ENCODE results near the gene RTN3.

DNA sequence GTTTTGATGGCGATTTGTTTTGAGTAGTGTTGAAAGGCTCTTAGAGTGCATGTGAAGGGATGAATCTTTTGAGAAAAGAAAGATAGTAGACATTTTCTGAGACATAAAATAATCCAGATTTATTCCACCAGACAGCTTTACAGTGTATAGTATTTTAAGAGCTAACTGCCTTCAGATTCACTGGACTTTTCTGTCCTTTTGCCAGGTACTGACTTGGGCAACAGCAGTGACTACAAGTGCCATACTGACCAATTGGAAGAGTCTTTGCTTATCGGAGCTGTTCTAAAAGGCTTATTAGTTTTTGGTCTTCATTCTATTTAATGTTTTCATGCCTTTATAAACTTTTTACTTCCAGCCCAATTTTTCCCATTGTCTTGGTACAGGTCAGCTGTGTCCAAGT is 32.5 kb downstream of the RTN3 start:
- TF ChIP-seq, protein P1, sequence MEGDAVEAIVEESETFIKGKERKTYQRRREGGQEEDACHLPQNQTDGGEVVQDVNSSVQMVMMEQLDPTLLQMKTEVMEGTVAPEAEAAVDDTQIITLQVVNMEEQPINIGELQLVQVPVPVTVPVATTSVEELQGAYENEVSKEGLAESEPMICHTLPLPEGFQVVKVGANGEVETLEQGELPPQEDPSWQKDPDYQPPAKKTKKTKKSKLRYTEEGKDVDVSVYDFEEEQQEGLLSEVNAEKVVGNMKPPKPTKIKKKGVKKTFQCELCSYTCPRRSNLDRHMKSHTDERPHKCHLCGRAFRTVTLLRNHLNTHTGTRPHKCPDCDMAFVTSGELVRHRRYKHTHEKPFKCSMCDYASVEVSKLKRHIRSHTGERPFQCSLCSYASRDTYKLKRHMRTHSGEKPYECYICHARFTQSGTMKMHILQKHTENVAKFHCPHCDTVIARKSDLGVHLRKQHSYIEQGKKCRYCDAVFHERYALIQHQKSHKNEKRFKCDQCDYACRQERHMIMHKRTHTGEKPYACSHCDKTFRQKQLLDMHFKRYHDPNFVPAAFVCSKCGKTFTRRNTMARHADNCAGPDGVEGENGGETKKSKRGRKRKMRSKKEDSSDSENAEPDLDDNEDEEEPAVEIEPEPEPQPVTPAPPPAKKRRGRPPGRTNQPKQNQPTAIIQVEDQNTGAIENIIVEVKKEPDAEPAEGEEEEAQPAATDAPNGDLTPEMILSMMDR (IDR thresholded peaks at IDR 0.05), result no peak
- TF ChIP-seq EZH2 (IDR thresholded peaks at IDR 0.05) (no peak), EZH2phosphoT487 (IDR thresholded peaks at IDR 0.05) (no peak)

Data from neural progenitor cell (in vitro differentiated cells).